HepG2 (cell line): ENCODE measurements around the gene PLCB1.

ENCODE experiments used
- DNMT3B ChIP-seq: conservative IDR thresholded peaks from 2 replicates; pipeline ENCODE4 v1.6.1; 2016; ENCODE audit warnings: missing biosample characterization, control low read depth
- HDAC6 ChIP-seq: fragments of 200-600 bp; sonication (generic); IDR thresholded peaks from 2 replicates; pipeline ENCODE4 v1.7.0; 2017; ENCODE audit warnings: mild to moderate bottlenecking, antibody characterized with exemption, low read length, low read depth
- MTA1 ChIP-seq: sonication (generic); formaldehyde crosslinking; IDR thresholded peaks from 2 replicates; pipeline ENCODE4 v1.4.0; 2020; ENCODE audit warnings: missing genetic modification reagents, mild to moderate bottlenecking, borderline replicate concordance
- RFX5 ChIP-seq: IDR thresholded peaks from 2 replicates; pipeline ENCODE4 v1.6.1; 2011; ENCODE audit warnings: low read depth, low read length, improper control_type of control experiment
- TCF7L2 ChIP-seq: IDR thresholded peaks from 2 replicates; pipeline ENCODE4 v1.6.1; 2011; ENCODE audit warnings: mild to moderate bottlenecking, low read depth, low read length, moderate library complexity
- TF ChIP-seq, protein P1 (sequence below): IDR thresholded peaks from 2 replicates; pipeline ENCODE4 v1.6.1; 2012; ENCODE audit warnings: low read length, improper control_type of control experiment
- TF ChIP-seq, protein P2 (sequence below): IDR thresholded peaks from 2 replicates; pipeline ENCODE4 v1.6.1; 2016; ENCODE audit warnings: low read depth, missing genetic modification reagents, missing compliant biosample characterization
- TF ChIP-seq, protein P3 (sequence below): sonication (generic); formaldehyde crosslinking; IDR thresholded peaks from 2 replicates; pipeline ENCODE4 v1.4.0; 2020; ENCODE audit warnings: missing genetic modification reagents; ENCODE audit errors: not compliant biosample characterization

DNA sequence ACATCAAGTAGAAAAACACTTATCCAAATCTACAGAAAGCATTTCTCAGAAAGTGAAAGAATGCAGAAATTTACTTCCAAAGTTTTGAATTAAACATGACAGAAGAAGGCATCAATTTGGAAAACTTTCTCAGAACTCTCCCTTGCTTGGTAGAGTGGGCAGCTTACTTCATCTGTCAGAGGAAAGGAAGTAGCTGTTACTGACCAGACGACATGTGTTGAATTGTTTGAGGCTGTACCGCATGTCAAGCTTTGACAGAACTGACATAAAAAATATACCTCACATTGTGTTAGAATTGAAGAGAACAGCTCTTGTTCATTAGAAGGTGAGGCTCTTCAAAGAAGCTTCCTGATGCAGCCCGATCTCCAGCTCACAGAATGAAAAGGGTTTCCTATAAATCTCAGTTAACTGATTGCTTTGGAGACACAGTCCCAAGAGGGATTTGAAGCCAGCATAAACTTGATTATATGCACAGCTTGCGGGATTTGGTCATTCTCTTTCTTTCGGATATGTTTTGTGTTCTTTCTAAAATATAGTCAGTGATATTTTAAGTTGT is 190.7 kb downstream of the PLCB1 start:
- TF ChIP-seq DNMT3B (no peak), HDAC6 (no peak), TCF7L2 (no peak), RFX5 (no peak), MTA1 (no peak)
- TF ChIP-seq, protein P1, sequence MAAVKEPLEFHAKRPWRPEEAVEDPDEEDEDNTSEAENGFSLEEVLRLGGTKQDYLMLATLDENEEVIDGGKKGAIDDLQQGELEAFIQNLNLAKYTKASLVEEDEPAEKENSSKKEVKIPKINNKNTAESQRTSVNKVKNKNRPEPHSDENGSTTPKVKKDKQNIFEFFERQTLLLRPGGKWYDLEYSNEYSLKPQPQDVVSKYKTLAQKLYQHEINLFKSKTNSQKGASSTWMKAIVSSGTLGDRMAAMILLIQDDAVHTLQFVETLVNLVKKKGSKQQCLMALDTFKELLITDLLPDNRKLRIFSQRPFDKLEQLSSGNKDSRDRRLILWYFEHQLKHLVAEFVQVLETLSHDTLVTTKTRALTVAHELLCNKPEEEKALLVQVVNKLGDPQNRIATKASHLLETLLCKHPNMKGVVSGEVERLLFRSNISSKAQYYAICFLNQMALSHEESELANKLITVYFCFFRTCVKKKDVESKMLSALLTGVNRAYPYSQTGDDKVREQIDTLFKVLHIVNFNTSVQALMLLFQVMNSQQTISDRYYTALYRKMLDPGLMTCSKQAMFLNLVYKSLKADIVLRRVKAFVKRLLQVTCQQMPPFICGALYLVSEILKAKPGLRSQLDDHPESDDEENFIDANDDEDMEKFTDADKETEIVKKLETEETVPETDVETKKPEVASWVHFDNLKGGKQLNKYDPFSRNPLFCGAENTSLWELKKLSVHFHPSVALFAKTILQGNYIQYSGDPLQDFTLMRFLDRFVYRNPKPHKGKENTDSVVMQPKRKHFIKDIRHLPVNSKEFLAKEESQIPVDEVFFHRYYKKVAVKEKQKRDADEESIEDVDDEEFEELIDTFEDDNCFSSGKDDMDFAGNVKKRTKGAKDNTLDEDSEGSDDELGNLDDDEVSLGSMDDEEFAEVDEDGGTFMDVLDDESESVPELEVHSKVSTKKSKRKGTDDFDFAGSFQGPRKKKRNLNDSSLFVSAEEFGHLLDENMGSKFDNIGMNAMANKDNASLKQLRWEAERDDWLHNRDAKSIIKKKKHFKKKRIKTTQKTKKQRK = no peak
- TF ChIP-seq, protein P2, sequence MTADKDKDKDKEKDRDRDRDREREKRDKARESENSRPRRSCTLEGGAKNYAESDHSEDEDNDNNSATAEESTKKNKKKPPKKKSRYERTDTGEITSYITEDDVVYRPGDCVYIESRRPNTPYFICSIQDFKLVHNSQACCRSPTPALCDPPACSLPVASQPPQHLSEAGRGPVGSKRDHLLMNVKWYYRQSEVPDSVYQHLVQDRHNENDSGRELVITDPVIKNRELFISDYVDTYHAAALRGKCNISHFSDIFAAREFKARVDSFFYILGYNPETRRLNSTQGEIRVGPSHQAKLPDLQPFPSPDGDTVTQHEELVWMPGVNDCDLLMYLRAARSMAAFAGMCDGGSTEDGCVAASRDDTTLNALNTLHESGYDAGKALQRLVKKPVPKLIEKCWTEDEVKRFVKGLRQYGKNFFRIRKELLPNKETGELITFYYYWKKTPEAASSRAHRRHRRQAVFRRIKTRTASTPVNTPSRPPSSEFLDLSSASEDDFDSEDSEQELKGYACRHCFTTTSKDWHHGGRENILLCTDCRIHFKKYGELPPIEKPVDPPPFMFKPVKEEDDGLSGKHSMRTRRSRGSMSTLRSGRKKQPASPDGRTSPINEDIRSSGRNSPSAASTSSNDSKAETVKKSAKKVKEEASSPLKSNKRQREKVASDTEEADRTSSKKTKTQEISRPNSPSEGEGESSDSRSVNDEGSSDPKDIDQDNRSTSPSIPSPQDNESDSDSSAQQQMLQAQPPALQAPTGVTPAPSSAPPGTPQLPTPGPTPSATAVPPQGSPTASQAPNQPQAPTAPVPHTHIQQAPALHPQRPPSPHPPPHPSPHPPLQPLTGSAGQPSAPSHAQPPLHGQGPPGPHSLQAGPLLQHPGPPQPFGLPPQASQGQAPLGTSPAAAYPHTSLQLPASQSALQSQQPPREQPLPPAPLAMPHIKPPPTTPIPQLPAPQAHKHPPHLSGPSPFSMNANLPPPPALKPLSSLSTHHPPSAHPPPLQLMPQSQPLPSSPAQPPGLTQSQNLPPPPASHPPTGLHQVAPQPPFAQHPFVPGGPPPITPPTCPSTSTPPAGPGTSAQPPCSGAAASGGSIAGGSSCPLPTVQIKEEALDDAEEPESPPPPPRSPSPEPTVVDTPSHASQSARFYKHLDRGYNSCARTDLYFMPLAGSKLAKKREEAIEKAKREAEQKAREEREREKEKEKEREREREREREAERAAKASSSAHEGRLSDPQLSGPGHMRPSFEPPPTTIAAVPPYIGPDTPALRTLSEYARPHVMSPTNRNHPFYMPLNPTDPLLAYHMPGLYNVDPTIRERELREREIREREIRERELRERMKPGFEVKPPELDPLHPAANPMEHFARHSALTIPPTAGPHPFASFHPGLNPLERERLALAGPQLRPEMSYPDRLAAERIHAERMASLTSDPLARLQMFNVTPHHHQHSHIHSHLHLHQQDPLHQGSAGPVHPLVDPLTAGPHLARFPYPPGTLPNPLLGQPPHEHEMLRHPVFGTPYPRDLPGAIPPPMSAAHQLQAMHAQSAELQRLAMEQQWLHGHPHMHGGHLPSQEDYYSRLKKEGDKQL (CRISPR knock-in tag) = no peak
- TF ChIP-seq, protein P3, sequence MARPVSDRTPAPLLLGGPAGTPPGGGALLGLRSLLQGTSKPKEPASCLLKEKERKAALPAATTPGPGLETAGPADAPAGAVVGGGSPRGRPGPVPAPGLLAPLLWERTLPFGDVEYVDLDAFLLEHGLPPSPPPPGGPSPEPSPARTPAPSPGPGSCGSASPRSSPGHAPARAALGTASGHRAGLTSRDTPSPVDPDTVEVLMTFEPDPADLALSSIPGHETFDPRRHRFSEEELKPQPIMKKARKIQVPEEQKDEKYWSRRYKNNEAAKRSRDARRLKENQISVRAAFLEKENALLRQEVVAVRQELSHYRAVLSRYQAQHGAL = no peak
